Activated T-cell treated with anti-CD3 and anti-CD28 coated beads, Interleukin-2, amount 50 U/mL, for 24 hours (primary cell): Measurements from ENCODE around the gene ADAD2.

ENCODE experiments used
- DNase-seq: peaks from one replicate; pipeline ENCODE4 v3.0.0-alpha.2; 2020
- H3K27ac Mint-ChIP-seq: 2 replicates; pipeline ENCODE4 v1.8.0; 2020; ENCODE audit warnings: mild to moderate bottlenecking, mixed read lengths
- H3K27me3 Mint-ChIP-seq: 2 replicates; pipeline ENCODE4 v1.8.0; 2020; ENCODE audit warnings: mixed read lengths
- H3K36me3 Mint-ChIP-seq: 2 replicates; pipeline ENCODE4 v1.8.0; 2020; ENCODE audit warnings: low read depth, mixed read lengths
- H3K4me1 Mint-ChIP-seq: 2 replicates; pipeline ENCODE4 v1.8.0; 2020; ENCODE audit warnings: low read depth, mixed read lengths
- H3K4me3 Mint-ChIP-seq: 2 replicates; pipeline ENCODE4 v1.8.0; 2020; ENCODE audit warnings: mild to moderate bottlenecking, moderate library complexity, mixed read lengths
- H3K9me3 Mint-ChIP-seq: 2 replicates; pipeline ENCODE4 v1.8.0; 2020; ENCODE audit warnings: mixed read lengths

ADAD2 gene

DNA sequence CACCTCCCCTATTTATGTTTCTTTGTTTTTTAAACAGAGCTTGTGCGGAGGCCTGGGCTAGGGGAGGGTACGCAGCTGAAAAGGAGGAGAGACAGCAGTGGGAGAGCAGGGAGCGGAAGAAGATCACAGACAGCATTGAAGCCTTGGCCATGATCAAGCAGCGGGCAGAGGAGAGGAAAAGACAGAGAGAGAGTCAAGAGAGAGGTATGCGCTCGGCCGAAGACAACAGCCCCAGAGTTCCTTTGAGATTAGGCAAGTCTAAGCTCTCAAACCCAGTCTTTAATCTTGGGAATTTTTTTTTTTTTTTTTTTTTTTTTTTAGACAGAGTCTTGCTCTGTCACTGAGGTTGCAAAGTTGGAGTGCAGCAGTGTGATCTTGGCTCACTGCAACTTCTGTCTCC is 25.2 kb upstream of the ADAD2 start:
- peaks cover 2% of the 10 kb centered on the region for H3K4me1 Mint-ChIP-seq
- H3K9me3 Mint-ChIP-seq, result no peaks in the 10 kb centered on the region
- no peak for DNase-seq
- H3K27ac Mint-ChIP-seq, result no peak overlapping the region
- H3K36me3 Mint-ChIP-seq, result no peaks in the 10 kb centered on the region
- peaks cover 44% of the 10 kb centered on the region for H3K27me3 Mint-ChIP-seq
- no peak overlapping the region for H3K4me3 Mint-ChIP-seq

DNA sequence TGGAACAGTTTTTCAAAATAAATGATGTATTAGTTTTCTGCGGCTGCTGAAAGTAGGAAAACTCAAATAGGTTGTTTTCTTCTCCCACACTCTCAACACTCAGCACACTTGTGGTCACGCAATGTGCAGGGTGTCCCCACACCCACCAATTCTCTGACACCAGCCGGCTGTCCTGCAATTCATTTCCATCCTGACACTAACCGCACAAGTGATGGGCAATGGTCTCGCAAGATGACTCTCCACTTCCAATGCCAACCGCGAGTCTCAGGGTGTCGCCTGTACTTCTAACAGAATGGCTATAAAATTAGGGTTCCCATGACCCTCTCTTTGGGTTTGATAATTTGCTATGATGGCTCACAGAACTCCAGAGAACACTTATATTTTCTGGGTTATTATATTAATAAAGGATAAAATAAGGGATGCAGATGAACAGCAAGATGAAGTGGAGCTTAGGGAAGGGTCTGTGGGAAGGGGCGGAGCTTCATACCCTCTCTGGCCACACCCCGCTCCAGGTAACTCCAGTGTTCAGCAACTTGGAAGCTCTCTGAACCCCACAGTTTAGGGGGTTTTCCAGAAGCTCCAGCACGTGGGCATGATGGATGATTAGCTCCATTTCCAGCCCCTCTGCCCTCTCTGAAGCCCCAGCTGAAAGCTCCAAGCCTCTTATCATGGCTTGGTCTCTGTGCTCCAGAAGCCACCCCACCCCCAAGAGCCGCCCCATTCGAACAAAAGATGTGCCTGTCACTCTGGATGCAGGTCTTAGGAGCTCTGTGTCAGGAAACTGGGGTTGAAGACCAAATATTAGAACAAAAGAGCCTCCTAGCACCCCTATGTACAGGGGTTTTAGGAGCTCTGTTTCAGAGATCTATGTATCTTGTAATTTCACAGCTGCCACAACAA is 23.9 kb upstream of the ADAD2 start:
- Mint-ChIP-seq H3K27ac (no peak overlapping the region), H3K27me3 (peaks cover 35% of the 10 kb centered on the region), H3K36me3 (no peaks in the 10 kb centered on the region), H3K9me3 (no peaks in the 10 kb centered on the region), H3K4me1 (peaks cover 2% of the 10 kb centered on the region), H3K4me3 (no peak overlapping the region)
- no peak for DNase-seq

GRCh38 chr16:84169765-84170310 is 21.1 kb upstream of the ADAD2 start:
- no peaks in the 10 kb centered on the region for H3K9me3 Mint-ChIP-seq
- H3K27ac Mint-ChIP-seq, result no peak overlapping the region
- no peak for DNase-seq
- H3K4me3 Mint-ChIP-seq, result no peak overlapping the region
- H3K4me1 Mint-ChIP-seq, result peaks cover 2% of the 10 kb centered on the region
- peaks cover 30% of the 10 kb centered on the region for H3K27me3 Mint-ChIP-seq
- H3K36me3 Mint-ChIP-seq, result no peaks in the 10 kb centered on the region

DNA sequence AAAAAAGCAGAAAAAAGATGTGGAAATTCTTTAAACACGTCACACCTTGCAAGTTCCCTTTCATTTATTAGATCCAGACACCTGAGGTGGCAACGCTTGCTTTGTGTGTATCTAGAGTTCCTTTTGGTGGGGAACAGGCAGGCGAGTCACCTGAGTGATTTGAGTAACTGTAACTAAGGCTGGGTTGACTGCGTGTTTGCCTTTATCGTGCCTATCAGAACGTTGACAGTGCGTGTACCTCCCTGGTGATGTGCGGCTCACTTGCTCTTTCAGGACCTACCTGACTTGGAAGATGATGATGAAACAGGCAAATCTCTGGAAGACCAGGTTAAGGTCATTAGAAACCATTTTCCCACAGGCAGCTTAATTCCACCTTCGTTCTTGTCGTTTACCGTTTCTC is 16.6 kb upstream of the ADAD2 start:
- Mint-ChIP-seq H3K27ac (no peak overlapping the region), H3K4me1 (peaks cover 22% of the 10 kb centered on the region), H3K36me3 (peaks cover 21% of the 10 kb centered on the region), H3K9me3 (no peaks in the 10 kb centered on the region), H3K4me3 (no peak overlapping the region), H3K27me3 (peaks cover 15% of the 10 kb centered on the region)
- DNase-seq, result no peak

DNA sequence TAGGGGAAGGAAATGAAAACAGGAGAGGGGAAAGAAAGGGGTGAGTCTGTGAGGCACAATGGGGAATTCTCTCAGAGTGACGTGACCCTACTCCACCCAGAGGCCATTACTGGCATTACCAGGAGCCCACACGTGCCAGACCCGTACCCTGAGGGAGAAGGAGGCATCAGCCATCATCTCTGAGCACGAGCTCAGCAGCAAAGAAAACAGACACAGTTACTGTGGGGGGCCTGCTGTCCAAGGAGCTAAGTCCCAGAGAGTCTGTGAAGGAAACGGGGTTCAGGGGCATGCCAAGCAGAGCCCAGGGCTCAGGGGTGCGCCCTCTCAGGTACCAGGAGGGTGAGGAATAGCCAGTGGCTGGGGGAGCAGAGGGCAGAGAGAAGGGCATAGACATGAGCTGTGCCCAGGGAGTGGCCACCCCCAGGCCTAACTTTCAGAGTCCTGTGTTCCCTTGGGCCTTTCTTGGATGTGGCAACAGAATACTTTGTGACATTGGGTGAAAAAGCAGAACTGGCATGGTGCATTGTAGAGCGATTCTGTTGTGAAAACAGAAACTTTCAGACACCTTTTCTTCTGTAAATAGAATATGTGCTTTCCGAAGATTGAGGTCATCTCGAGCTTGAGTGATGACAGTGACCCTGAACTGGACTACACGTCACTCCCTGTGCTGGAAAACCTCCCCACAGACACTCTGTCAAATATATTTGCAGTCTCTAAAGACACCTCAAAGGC is 15.4 kb upstream of the ADAD2 start:
- Mint-ChIP-seq H3K27ac (no peak overlapping the region), H3K4me3 (no peak overlapping the region), H3K27me3 (peaks cover 5% of the 10 kb centered on the region), H3K36me3 (peaks cover 31% of the 10 kb centered on the region), H3K4me1 (peaks cover 22% of the 10 kb centered on the region), H3K9me3 (no peaks in the 10 kb centered on the region)
- peak; percentile 68 for DNase-seq

- peaks cover 22% of the 10 kb centered on the region for H3K4me1 Mint-ChIP-seq
- H3K36me3 Mint-ChIP-seq, result peaks cover 39% of the 10 kb centered on the region
- no peaks in the 10 kb centered on the region for H3K9me3 Mint-ChIP-seq
- peak overlapping the region; percentile 14 for H3K27ac Mint-ChIP-seq
- peaks cover 5% of the 10 kb centered on the region for H3K27me3 Mint-ChIP-seq
- no peak overlapping the region for H3K4me3 Mint-ChIP-seq
- no peak for DNase-seq
Observed at GRCh38 chr16:84176192-84177053, 14.5 kb upstream of the ADAD2 start.

- Mint-ChIP-seq H3K36me3 (peaks cover 52% of the 10 kb centered on the region), H3K4me3 (no peak overlapping the region), H3K27me3 (peaks cover 4% of the 10 kb centered on the region), H3K27ac (peak overlapping the region; percentile 84), H3K9me3 (no peaks in the 10 kb centered on the region), H3K4me1 (peaks cover 22% of the 10 kb centered on the region)
- no peak for DNase-seq
Observed at GRCh38 chr16:84177741-84178073, 13.2 kb upstream of the ADAD2 start.

- H3K27me3 Mint-ChIP-seq, result no peaks in the 10 kb centered on the region
- H3K4me1 Mint-ChIP-seq, result peaks cover 22% of the 10 kb centered on the region
- DNase-seq, result no peak
- peaks cover 58% of the 10 kb centered on the region for H3K36me3 Mint-ChIP-seq
- H3K4me3 Mint-ChIP-seq, result no peak overlapping the region
- H3K27ac Mint-ChIP-seq, result peak overlapping the region; percentile 84
- no peaks in the 10 kb centered on the region for H3K9me3 Mint-ChIP-seq
Observed at GRCh38 chr16:84178146-84178765, 12.7 kb upstream of the ADAD2 start.

- no peaks in the 10 kb centered on the region for H3K9me3 Mint-ChIP-seq
- DNase-seq, result no peak
- H3K4me3 Mint-ChIP-seq, result no peak overlapping the region
- peaks cover 66% of the 10 kb centered on the region for H3K36me3 Mint-ChIP-seq
- peak overlapping the region; percentile 84 for H3K27ac Mint-ChIP-seq
- H3K4me1 Mint-ChIP-seq, result peaks cover 22% of the 10 kb centered on the region
- H3K27me3 Mint-ChIP-seq, result no peaks in the 10 kb centered on the region
Observed at GRCh38 chr16:84178892-84179611, 11.9 kb upstream of the ADAD2 start.

- peaks cover 73% of the 10 kb centered on the region for H3K36me3 Mint-ChIP-seq
- DNase-seq, result no peak
- H3K27ac Mint-ChIP-seq, result no peak overlapping the region
- H3K4me1 Mint-ChIP-seq, result peaks cover 28% of the 10 kb centered on the region
- no peaks in the 10 kb centered on the region for H3K27me3 Mint-ChIP-seq
- H3K4me3 Mint-ChIP-seq, result no peak overlapping the region
- no peaks in the 10 kb centered on the region for H3K9me3 Mint-ChIP-seq
Observed at GRCh38 chr16:84179612-84180320, 11.2 kb upstream of the ADAD2 start.

DNA sequence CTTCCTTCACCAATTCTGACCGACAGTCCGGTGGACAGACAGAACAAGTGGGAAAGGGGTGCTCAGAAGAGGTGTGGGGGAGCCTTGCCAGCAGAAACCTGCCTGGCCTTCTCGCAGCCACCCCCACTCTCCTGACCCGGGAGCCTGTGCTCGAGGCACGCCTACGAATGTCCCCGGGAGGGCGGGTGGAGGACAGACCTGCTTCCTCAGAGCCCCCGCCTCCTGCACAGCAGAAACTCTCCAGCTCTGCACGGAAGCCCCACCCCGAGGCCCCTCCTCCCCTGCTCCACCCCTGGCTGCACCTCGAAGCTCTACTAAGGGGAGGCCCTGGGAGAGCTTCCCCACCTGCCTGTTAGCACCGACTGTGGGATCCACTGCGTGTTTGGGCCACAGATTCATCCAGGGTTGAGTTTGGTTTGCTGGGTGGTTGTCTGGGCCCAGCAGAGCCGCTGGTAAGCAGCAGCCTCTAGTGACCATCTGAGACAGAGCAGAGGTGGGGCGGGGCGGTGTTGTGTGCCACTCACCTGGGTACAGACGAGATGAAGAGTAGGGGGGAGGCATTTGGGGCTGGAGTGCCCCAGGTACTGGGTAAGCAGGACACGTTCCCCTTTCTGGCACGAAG is 10.3 kb upstream of the ADAD2 start:
- Mint-ChIP-seq H3K4me3 (no peak overlapping the region), H3K4me1 (peaks cover 31% of the 10 kb centered on the region), H3K27ac (no peak overlapping the region), H3K36me3 (peaks cover 80% of the 10 kb centered on the region), H3K9me3 (no peaks in the 10 kb centered on the region), H3K27me3 (no peaks in the 10 kb centered on the region)
- no peak for DNase-seq

GRCh38 chr16:84181144-84181915 is 9.6 kb upstream of the ADAD2 start:
- H3K27me3 Mint-ChIP-seq, result no peaks in the 10 kb centered on the region
- H3K4me3 Mint-ChIP-seq, result no peak overlapping the region
- peaks cover 35% of the 10 kb centered on the region for H3K4me1 Mint-ChIP-seq
- no peak for DNase-seq
- peaks cover 86% of the 10 kb centered on the region for H3K36me3 Mint-ChIP-seq
- no peak overlapping the region for H3K27ac Mint-ChIP-seq
- no peaks in the 10 kb centered on the region for H3K9me3 Mint-ChIP-seq
